Measurements from ENCODE around the gene LRPPRC. TPM values are rescaled to one million over a fixed set of nuclear protein-coding genes. Genes with fewer than 3 reads are reported as not detected.
A peak's percentile ranks its signal among the peaks of the same experiment; 100 is the strongest.

Gene LRPPRC
- total RNA-seq, 1 experiment from 2014 or later = 253 TPM

DNA sequence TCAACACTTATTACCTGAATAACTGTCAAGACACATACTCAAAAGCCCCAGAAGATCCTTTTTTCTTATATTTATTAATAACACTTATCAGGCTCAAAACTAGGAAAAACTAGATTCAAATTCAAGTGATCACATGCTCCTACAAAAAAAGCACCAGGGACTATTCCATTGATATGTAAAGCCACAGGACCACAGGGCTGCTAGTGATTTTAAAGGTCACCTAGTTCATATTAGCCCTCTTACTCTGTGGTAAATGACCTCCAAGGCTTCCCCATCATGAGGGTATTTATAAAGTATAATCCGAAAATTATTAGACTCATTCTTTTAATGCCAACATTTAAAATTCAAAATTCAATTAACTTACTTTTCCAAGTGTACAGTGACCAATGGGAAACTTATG, 52.5 kb downstream of the LRPPRC start:
- peaks cover 58% of the 10 kb centered on the region for H3K36me3 Mint-ChIP-seq
- 0 out of 2 replicates have a peak overlapping the region, but pooled peaks have one; percentile 76 for H3K27ac Mint-ChIP-seq
- CTCF ChIA-PET = interaction anchor here (0.6 kb wide), 1 partner anchor 1098 kb away, joined by 3 read pairs; no protein-coding TSS in a partner anchor
- no peaks in the 10 kb centered on the region for H3K27me3 Mint-ChIP-seq (ENCODE audit: low read depth)
- no peak for TF ChIP-seq ZNF416 (CRISPR knock-in tag; IDR thresholded peaks at IDR 0.05)
- TF ChIP-seq GABPB1 (CRISPR knock-in tag; IDR thresholded peaks at IDR 0.05) = no peak
- no peak for TF ChIP-seq ZNF425 (CRISPR knock-in tag; conservative IDR thresholded peaks at IDR 0.05)
- no peak for TF ChIP-seq HMGA2 (CRISPR knock-in tag; IDR thresholded peaks at IDR 0.05)
- no peak for TF ChIP-seq CREB1 (CRISPR knock-in tag; IDR thresholded peaks at IDR 0.05)
- no peak for TF ChIP-seq FOXP1 (CRISPR knock-in tag; IDR thresholded peaks at IDR 0.05; ENCODE audit: borderline replicate concordance)
- TF ChIP-seq ATF3 (CRISPR knock-in tag; conservative IDR thresholded peaks at IDR 0.05) = no peak
- TF ChIP-seq, protein P1, sequence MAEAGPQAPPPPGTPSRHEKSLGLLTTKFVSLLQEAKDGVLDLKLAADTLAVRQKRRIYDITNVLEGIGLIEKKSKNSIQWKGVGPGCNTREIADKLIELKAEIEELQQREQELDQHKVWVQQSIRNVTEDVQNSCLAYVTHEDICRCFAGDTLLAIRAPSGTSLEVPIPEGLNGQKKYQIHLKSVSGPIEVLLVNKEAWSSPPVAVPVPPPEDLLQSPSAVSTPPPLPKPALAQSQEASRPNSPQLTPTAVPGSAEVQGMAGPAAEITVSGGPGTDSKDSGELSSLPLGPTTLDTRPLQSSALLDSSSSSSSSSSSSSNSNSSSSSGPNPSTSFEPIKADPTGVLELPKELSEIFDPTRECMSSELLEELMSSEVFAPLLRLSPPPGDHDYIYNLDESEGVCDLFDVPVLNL (CRISPR knock-in tag; IDR thresholded peaks at IDR 0.05; ENCODE audit: borderline replicate concordance, low read depth) = no peak
- no peak for TF ChIP-seq NR1H2 (CRISPR knock-in tag; IDR thresholded peaks at IDR 0.05)
- TF ChIP-seq, protein P2, sequence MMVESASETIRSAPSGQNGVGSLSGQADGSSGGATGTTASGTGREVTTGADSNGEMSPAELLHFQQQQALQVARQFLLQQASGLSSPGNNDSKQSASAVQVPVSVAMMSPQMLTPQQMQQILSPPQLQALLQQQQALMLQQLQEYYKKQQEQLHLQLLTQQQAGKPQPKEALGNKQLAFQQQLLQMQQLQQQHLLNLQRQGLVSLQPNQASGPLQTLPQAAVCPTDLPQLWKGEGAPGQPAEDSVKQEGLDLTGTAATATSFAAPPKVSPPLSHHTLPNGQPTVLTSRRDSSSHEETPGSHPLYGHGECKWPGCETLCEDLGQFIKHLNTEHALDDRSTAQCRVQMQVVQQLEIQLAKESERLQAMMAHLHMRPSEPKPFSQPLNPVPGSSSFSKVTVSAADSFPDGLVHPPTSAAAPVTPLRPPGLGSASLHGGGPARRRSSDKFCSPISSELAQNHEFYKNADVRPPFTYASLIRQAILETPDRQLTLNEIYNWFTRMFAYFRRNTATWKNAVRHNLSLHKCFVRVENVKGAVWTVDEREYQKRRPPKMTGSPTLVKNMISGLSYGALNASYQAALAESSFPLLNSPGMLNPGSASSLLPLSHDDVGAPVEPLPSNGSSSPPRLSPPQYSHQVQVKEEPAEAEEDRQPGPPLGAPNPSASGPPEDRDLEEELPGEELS (CRISPR knock-in tag; IDR thresholded peaks at IDR 0.05) = no peak
- TF ChIP-seq MYBL2 (CRISPR knock-in tag; IDR thresholded peaks at IDR 0.05) = no peak
- no peak for TF ChIP-seq ZNF138 (CRISPR knock-in tag; conservative IDR thresholded peaks at IDR 0.05)
- TF ChIP-seq ZNF396 (CRISPR knock-in tag; IDR thresholded peaks at IDR 0.05; ENCODE audit: borderline replicate concordance) = no peak
- TF ChIP-seq NFE2L1 (CRISPR knock-in tag; IDR thresholded peaks at IDR 0.05) = no peak
- TF ChIP-seq CREM (CRISPR knock-in tag; IDR thresholded peaks at IDR 0.05) = no peak
- no peak overlapping the region; the same call in 1 of the 2 replicates for H3K4me3 Mint-ChIP-seq
- POLR2A ChIA-PET = no interaction called here
- H3K9me3 Mint-ChIP-seq = no peaks in the 10 kb centered on the region
- no peak for DNase-seq (ENCODE audit: low spot score)
- peaks cover 51% of the 10 kb centered on the region for H3K4me1 Mint-ChIP-seq
- peak; percentile 46; the same call in 1 of the 2 replicates for ATAC-seq

DNA sequence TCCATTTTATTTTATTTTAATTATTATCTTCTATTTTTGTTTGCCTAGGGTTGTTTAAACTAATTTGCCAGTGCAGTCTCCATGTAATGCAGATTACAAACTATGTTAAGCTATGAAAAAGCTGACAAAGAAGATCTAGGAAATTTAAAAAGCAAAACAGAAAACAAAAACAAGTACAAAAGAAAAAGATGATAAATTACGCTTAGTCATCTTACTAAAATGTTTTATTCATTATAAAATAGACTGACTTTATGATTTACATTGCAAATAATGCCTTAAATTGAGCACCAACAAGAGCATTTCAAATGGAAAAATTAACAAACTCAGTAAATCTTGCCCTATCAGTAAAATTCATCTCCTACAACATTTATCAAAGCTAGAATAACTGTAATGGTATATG, 52.9 kb downstream of the LRPPRC start:
- ATAC-seq (no peak), DNase-seq (ENCODE audit: low spot score) (no peak)
- Mint-ChIP-seq H3K36me3 (peaks cover 55% of the 10 kb centered on the region), H3K4me3 (no peak overlapping the region; the same call in 1 of the 2 replicates), H3K9me3 (no peaks in the 10 kb centered on the region), H3K27me3 (ENCODE audit: low read depth) (no peaks in the 10 kb centered on the region), H3K27ac (no peak overlapping the region), H3K4me1 (peaks cover 53% of the 10 kb centered on the region)
- ChIA-PET POLR2A (no interaction called here), CTCF (no interaction called here)
- TF ChIP-seq TEAD1 (CRISPR knock-in tag; IDR thresholded peaks at IDR 0.05) = no peak
- TF ChIP-seq FOXK1 (CRISPR knock-in tag; IDR thresholded peaks at IDR 0.05) = no peak
- TF ChIP-seq ATF1 (CRISPR knock-in tag; IDR thresholded peaks at IDR 0.05) = no peak
- TF ChIP-seq ATF3 (CRISPR knock-in tag; conservative IDR thresholded peaks at IDR 0.05) = no peak
- TF ChIP-seq NR3C1 (CRISPR knock-in tag; conservative IDR thresholded peaks at IDR 0.05; ENCODE audit: low read depth) = no peak
- no peak for TF ChIP-seq ZNF219 (CRISPR knock-in tag; IDR thresholded peaks at IDR 0.05; ENCODE audit: borderline replicate concordance)
- no peak for TF ChIP-seq EMX1 (CRISPR knock-in tag; IDR thresholded peaks at IDR 0.05)
- no peak for TF ChIP-seq SP1 (CRISPR knock-in tag; conservative IDR thresholded peaks at IDR 0.05)
- TF ChIP-seq, protein P3, sequence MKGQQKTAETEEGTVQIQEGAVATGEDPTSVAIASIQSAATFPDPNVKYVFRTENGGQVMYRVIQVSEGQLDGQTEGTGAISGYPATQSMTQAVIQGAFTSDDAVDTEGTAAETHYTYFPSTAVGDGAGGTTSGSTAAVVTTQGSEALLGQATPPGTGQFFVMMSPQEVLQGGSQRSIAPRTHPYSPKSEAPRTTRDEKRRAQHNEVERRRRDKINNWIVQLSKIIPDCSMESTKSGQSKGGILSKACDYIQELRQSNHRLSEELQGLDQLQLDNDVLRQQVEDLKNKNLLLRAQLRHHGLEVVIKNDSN (CRISPR knock-in tag; IDR thresholded peaks at IDR 0.05) = no peak
- no peak for TF ChIP-seq E2F5 (CRISPR knock-in tag; IDR thresholded peaks at IDR 0.05)
- TF ChIP-seq CDX4 (CRISPR knock-in tag; IDR thresholded peaks at IDR 0.05; ENCODE audit: borderline replicate concordance) = no peak
- no peak for TF ChIP-seq PRRX2 (CRISPR knock-in tag; IDR thresholded peaks at IDR 0.05)
- TF ChIP-seq ZBTB21 (CRISPR knock-in tag; IDR thresholded peaks at IDR 0.05; ENCODE audit: borderline replicate concordance) = no peak
- no peak for TF ChIP-seq ZBTB43 (CRISPR knock-in tag; IDR thresholded peaks at IDR 0.05)
